Activated CD4-positive, CD25-positive, alpha-beta regulatory T cell treated with anti-CD3 and anti-CD28 coated beads, Interleukin-2, amount 50 U/mL, for 16 hours (primary cell): ENCODE measurements around the gene SH3BP2.

ENCODE experiments used
- DNase-seq: peaks from one replicate; pipeline ENCODE4 v3.0.0-alpha.2; 2020; ENCODE audit warnings: low read depth, low spot score

SH3BP2 gene

DNA sequence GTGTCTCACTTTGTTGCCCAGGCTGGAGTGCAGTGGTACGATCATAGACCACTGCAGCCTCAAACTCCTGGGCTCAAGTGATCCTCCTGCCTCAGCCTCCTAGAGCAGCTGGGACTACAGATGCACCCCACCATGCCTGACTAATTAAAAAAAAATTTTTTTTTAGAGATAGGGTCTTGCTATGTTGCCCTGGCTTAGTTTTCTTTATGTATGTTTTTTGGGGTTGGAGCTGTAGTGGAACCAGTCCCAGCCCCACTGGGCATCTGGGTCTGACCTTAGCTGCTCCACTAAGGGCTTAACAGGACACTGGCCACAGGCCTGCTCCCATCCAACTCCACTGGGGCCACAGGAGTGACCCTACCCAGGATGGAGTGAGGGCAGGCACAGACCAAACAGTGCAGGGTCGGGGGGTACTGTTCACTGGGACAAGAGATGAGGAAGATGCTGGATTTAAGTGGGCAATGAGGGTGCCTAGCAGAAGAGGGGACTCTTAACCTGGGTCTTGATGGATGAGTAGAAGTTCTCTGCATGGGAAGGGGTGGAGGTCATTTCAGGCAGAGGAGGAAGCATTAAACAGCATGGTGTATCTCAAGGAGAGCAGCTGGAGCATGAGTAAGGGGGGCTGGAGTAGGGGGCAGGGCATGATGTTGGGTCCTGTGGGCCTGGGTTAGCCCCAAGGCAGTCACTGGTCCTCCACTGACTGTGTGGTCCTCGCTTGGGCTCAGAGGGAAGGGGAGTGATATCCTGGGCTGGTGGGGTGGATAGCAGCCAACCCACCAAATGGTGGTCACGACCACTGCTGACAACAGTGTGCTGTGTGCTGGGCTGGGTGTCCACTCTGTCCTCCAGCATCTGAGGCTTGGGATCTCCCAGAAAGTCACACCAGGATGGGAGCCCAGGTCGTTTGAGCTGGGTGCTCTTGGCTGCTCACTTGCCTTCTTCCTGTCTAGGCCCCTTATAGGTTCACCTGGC is 26.6 kb downstream of the SH3BP2 start:
- no peak for DNase-seq

DNA sequence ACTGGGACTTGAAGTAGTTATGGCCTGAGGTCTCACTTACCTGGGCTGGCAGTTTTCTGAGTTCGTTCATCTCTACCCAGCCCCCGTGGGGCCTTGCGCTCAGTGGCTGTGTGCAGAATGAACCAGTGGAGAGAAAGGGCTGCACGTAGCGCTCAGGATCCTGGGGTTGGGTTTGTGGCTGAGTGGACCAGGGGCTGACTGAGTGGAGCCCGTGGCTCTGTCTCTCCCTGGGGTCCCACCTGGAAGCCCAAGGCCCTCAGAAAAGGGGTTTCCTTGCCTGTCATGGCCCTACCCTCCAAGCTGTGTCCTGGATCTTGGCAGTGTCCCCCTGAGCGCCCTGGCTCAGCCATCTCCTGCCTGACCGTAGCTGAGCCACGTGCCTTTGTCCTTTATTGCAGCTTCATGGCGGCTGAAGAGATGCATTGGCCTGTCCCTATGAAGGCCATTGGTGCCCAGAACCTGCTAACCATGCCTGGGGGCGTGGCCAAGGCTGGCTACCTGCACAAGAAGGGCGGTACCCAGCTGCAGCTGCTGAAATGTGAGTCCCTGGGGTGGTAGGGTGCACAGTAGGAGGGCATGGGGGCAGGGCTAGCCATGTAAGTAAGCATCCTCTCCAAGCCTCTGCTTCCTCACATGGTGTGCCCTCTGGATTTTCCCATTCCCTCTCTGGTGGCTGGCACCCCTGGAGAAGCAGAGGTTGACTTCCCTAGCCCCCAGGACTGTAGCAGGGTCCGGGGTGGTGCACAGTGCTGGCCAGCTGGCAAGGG is 27.5 kb downstream of the SH3BP2 start:
- no peak for DNase-seq

DNA sequence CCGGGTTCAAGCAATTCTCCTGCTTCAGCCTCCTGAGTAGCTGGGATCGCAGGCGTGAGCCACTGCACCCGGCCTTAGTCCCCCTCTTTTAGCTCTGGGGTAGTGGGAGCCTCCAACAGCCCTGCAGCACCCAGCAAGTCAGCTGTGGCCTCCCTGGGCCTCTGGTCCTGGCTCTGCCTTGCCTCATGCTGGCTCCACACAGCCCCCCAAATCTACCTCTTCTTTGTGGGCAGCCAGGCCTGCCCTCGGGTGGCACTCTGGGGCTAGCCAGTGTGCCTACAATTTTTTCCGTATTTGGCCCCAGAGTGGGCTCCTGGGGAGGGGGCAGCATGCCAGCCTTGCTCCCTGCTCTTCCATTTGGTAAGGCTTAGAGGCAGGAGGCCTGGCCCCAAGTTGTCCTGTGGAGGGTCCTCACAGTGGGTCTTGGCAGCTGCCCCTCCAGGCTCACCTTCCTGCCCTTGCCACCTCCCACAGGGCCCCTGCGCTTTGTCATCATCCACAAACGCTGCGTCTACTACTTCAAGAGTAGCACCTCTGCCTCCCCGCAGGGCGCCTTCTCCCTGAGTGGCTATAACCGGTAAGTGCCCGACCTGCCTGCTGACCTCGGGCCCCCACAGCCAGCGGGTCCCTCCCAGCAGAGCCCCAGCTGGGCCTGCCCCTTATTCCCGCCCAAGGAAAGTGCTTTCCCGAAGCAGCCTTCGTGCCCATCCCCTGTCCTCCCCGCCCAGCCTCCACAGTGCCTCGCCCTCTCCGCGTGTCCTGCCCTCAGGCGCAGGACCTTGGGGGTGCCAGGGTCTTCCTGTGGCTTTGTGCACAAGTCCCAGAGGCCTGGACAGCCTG is 29.8 kb downstream of the SH3BP2 start:
- DNase-seq, result no peak

DNA sequence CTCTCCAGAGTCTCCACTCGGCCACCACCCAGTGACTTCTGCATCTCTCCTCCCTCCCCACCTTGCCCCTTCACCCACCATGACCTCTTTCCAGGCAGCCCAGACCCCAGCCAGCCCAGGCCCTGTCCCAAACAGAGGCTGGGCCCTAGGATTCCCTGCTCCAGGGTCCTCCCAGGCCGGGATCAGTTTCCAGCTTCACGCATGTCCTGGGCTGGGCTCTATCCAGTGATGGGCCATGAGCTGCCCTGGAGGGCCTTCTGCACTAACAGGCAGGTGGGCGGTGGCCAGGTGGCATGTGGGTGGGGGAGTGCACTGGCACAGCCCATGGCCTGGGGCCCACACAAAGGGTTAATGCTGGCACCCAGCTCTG is 30.4 kb downstream of the SH3BP2 start:
- DNase-seq, result no peak

DNA sequence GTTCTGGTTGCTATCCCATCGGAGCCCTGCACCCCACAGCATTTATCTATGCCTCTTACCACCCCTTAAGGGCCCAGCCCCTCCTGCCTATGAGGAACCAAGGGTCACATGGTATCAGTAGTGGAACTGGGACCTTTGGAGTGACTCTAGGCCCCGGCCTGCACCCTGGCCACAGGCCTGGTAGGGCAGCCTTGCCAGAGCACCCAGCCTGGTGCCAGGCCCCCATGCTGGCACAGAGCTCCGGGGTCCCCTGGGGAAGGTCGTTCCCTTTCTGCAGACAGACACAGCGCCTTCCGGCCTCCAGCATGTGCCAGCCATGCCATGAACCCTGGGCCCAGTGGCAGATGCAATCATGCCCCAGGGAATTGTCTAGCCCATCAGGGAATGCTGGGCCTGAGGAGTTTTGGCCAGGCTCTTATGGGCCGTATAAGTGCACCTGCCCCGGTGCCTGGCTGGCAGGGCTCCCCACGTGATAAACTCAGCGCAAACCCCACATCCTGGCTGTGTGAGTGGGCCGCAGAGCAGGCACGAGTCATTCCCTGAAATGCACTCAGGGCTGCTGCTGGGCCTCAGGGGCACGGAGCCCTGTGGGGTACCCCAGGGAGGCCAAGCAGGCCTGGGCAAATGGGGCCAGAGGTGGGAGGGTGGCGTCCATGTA is 30.9 kb downstream of the SH3BP2 start:
- DNase-seq, result no peak

DNA sequence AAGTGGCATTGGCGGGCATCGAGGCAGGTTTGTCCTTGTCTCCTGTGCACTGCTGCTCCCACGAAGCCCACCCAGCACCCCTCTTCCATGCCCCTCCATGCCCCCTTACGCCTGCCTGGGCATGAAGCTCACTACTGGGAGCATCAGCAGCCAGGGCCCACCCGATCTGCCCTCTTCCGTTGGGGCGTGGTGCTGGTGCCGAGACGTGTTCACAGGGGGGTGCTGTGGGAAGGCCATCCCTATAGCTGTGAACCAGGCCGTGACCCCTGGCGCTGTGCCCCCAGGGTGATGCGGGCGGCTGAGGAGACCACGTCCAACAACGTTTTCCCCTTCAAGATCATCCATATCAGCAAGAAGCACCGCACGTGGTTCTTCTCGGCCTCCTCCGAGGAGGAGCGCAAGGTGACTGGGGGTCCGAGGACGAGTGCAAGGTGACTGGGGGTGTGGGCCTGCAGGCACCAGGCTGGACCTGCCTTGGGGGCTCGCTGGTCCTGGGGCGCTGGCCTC is 31.5 kb downstream of the SH3BP2 start:
- DNase-seq, result no peak

- DNase-seq, result no peak
Observed at GRCh38 chr4:2824836-2825381, 32.0 kb downstream of the SH3BP2 start.

- DNase-seq, result no peak
Observed at GRCh38 chr4:2825740-2826139, 32.9 kb downstream of the SH3BP2 start.

DNA sequence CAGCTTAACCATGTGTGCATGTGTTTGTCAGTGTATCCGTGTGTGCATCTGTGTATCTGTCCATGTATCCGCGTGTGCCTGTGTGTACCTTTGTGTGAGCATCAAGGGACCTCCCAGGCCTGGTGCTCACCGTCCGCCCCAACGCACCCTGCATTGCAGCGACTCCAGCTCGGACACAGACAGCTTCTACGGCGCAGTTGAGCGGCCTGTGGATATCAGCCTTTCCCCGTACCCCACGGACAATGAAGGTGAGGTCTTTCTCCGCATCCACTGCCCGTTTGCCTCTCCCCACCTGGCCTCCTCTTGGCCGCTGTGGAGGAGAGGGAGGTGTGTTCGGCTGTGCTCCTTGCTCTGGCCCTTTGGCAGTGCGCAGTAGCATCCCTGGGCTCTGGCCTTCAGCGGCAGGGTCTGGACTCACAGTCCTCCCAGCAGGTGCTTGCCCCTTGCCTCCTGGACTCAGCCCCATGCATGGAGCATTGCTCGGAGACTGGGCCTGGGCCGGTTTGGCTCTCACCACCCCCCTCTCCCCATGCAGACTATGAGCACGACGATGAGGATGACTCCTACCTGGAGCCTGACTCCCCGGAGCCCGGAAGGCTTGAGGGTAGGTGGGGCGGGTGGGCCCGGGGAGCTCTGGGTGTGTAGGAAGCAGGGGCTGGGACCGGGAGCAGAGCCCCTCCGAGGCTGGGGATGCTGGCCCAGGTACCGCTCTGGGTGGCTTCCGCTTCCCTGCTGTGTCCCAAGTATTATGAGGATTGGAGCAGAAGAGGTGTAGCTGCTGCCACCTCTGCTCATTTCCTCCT is 34.4 kb downstream of the SH3BP2 start:
- DNase-seq, result no peak

GRCh38 chr4:2827874-2828751 is 35.2 kb downstream of the SH3BP2 start:
- DNase-seq, result no peak

DNA sequence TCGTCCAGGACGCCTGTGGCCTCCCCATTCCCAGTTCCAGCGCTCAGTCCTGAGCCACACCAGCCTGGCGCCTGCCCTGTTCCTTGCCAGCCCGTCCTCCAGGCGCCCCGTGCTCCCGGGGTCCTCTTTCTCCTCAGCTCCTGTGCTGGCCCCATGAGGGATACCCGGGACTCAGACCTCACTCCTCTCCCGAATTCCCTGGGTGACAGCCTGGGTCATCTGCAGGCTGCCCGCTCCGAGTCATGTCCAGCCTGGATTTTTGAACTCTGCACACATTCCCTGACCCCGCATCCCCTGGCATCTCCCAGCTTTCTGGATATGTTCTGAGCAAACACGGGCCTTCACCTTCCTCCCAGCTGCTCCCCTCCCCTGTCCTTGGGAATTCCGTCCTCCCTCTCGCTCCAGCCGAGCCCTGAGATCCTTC is 35.9 kb downstream of the SH3BP2 start:
- no peak for DNase-seq

DNA sequence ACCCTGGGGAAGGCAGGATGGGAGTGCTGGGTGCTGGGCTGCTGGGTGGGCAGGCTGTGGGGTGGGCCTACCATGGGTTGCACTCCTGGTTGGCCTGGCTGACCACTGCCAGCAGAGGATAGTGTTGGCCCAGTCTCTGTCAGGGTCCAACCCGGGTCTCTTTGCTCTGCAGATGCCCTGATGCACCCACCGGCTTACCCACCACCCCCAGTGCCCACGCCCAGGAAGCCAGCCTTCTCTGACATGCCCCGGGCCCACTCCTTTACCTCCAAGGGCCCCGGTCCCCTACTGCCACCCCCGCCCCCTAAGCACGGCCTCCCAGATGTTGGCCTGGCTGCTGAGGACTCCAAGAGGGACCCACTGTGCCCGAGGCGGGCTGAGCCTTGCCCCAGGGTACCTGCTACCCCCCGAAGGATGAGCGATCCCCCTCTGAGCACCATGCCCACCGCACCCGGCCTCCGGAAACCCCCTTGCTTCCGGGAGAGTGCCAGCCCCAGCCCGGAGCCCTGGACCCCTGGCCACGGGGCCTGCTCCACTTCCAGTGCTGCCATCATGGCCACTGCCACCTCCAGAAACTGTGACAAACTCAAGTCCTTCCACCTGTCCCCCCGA is 36.5 kb downstream of the SH3BP2 start:
- no peak for DNase-seq

DNA sequence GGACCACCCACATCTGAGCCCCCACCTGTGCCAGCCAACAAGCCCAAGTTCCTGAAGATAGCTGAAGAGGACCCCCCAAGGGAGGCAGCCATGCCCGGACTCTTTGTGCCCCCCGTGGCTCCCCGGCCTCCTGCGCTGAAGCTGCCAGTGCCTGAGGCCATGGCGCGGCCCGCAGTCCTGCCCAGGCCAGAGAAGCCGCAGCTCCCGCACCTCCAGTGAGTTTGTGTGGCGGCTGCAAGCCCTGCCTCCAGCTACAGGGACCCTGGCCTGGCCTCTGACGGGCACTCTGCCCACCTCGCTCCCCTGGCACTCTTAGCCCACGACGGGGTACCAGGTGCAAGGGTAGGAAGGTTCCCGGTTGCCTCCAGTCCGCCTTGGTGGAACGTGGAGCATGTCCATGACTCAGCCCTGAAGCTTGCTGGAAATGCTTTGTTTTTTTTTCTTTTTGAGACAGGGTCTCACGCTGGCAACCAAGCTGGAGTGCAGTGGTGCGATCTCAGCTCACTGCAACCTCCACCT is 37.1 kb downstream of the SH3BP2 start:
- no peak for DNase-seq

GRCh38 chr4:2830632-2831610 is 38.0 kb downstream of the SH3BP2 start:
- DNase-seq, result no peak

GRCh38 chr4:2831611-2832308 is 38.9 kb downstream of the SH3BP2 start:
- DNase-seq, result no peak

DNA sequence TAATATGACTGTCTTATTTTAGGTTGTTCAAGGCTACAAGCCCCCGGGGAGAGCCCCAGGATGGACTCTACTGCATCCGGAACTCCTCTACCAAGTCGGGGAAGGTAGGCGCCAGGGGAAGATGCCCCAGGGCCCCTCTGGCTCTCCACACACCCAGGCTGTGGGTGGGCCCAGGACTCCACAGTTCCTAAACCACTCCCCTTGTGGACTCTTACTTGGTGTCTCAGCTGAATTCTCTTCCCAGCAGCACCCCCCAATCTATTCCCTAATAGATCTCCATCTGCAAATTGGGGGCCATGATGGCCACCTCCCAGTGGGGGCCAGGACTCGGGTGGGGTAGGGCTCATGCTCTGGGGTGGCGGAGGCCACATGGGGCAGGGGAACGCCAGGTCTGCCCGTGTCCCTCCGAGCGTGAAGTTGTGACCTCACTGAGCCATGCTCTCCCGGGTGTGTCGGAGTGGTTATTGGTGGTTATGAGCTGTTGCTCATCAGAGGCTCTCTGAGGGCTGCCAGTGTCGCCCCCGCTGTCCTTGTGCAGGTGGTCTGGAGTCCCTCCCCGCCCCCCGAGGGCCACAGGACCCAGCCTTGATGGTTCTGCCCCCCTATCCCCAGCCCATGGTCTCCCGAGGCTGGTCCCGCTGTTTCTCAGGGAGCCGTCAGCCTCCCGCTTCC is 39.6 kb downstream of the SH3BP2 start:
- no peak for DNase-seq
